Globus pallidus (tissue), 1 donor: ENCODE results near the gene SYT3.

Experiments
- DNase-seq: peaks from one replicate; pipeline ENCODE4 v3.0.0-alpha.2; 2015; ENCODE audit warnings: low spot score

The SYT3 gene

DNA sequence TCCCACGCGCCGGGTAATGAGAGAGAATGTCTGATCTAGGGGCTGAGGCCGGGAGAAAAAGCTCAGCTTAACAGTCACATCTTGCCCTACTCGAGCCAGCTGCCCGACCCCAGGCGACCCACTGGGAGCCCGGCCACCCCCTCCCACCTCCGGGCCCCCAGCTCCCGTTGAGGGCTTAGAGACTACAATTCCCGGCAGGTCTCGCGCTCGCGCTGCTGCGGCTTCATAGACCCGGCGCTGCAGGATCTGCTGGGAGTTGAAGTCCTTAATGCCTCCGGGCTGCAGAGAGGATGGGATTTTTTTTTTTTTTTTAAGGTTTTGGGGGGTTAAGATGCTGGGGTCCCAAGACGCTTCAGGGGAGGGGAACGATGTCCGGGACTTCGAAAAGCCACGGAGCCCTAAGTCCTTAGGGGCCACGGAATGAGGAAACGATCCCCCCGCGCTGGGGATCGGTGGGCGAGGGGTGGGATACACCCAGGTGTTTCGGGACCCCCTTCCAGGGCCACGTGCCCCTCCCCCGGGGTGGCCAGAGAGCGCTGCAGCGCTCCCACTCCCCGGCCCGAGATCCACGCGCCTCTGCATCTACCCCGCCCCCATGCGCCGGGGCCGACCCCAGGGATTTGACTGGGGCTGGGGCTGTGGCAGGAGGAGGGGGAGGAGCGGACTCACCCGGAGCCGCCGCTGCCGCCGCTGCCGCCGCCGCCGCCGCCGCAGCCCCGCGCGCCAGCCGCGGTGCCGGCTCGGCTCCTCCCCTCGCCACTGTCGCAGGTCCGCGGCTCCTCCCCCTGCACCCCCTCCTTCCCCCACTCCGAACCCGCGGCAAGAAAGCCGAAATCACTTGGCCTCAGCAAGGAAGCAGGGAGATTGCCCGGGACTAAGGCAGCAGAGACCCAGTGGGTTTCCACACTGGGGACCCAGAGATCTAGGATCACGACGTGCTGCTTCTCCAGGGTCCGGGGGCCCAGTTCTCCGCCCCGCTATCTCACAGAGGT is at the start of gene SYT3:
SYT3 (minus strand) TSS at position 761 of the 992 bp plus-strand sequence. CDS start 2,470 bp downstream, outside the sequence.
- DNase-seq = peak; percentile 49

- DNase-seq = no peak
Measured at GRCh38 chr19:50688766-50689165, 49.1 kb upstream of the SYT3 start.

DNA sequence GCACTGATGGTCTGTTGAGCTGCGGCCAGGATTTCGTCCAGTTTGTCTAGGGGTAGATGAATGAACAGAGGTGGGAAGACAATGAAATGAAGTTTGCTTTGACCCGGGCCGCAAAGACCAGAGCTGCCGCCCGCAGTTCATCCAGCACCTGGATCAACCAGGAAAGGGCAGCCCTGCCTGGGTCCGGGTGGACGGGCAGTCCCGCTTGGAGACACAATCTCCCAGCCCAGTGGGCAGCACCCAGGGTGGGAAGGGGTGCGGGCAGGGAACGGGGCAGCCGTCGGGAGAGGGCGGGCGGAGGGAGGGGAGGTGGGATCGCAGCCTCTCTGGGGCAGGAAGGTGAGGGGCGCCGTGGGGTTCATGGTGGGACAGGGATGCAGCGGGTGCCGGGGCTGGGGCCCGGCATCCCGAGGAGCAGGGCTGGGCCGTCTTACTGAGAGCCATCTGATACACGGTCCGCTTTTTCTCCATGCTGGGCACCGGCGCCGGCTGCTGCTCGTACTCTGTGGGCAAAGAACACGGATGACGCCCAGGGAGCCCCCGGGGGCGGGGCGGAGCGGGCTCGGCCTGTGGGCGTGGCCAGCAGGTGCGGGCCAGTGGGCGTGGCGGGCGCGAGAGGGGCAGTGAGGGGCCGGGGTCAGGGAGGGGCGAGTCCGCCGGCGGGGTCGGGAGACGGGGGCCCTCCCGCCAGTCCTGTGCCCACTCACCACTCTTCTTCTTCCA is 46.8 kb upstream of the SYT3 start:
- DNase-seq = no peak

- DNase-seq = peak; percentile 63
Measured at GRCh38 chr19:50679177-50680125, 39.8 kb upstream of the SYT3 start.

- DNase-seq = no peak
Measured at GRCh38 chr19:50678323-50678722, 38.6 kb upstream of the SYT3 start.

- DNase-seq = no peak
Measured at GRCh38 chr19:50677636-50678035, 38.0 kb upstream of the SYT3 start.

GRCh38 chr19:50676625-50677197 is 37.0 kb upstream of the SYT3 start:
- no peak for DNase-seq

DNA sequence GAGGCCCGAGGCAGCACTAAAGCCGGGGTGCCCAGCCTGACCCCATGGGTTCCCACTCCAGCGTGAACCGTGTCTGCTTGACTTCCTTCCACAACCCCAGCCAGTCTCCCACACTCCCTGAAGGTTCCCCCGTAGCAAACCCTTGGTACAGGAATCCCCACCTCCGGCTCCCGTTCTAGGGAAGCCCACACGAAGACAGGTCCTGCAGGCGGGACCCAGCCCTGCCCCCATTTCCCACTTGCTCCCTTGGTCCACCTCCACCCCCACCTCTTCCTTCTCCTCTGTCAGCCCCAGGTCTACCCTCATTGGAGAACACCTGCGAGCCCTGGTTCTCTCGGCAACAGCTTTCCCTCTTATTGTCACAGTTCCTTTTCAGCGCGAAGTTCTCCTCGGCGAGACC is 33.4 kb upstream of the SYT3 start:
- DNase-seq = no peak

GRCh38 chr19:50670102-50670380 is 30.4 kb upstream of the SYT3 start:
- DNase-seq = no peak

GRCh38 chr19:50669302-50670101 is 29.8 kb upstream of the SYT3 start:
- peak; percentile 15 for DNase-seq

GRCh38 chr19:50668879-50669278 is 29.2 kb upstream of the SYT3 start:
- DNase-seq = no peak

DNA sequence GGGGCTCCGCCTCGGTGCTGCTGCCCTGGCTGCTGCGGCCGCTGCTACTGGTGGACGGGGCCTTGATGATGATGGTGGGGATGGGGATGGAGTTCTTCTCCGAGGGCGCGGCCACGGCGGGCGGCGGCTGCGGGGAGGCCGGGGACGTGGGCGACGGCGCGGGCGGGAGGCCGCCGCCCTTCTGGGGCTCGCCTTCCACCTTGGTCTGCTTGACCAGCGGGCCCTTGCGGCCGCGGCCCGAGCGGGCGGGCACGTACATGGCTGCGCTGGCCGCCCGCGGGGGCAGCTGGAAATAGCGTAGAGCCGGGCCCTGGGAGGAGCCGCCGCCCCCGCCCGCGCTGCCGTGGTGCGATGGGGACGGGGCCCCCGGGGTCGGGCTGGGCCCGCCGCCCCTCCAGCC is 28.7 kb upstream of the SYT3 start:
- DNase-seq = no peak

GRCh38 chr19:50667759-50668231 is 28.1 kb upstream of the SYT3 start:
- no peak for DNase-seq

GRCh38 chr19:50667177-50667758 is 27.6 kb upstream of the SYT3 start:
- no peak for DNase-seq

GRCh38 chr19:50666346-50667176 is 26.9 kb upstream of the SYT3 start:
- no peak for DNase-seq

- DNase-seq = no peak
Measured at GRCh38 chr19:50664204-50664603, 24.5 kb upstream of the SYT3 start.

- no peak for DNase-seq
Measured at GRCh38 chr19:50663482-50663790, 23.8 kb upstream of the SYT3 start.

GRCh38 chr19:50662651-50663481 is 23.2 kb upstream of the SYT3 start:
- no peak for DNase-seq
